ENCODE results near the gene SUPT4H1. TPM values are rescaled to one million over a fixed set of nuclear protein-coding genes. Genes with fewer than 3 reads are reported as not detected.

The SUPT4H1 gene
- total and polyA plus RNA-seq, 7 donors = 50.5 to 114 (median 65.3) TPM

- no peak overlapping the region for H3K4me3 ChIP-seq
- H3K9me3 ChIP-seq = no peaks in the 10 kb centered on the region
- no peak overlapping the region for H3K27ac ChIP-seq
- no peaks in the 10 kb centered on the region for H3K27me3 ChIP-seq
- WGBS, 2 donors = 91 to 94% methylated on average over 9 of the region's 9 CpGs
- H3K36me3 ChIP-seq = no peaks in the 10 kb centered on the region
- intact Hi-C loops (cut with DNase I) = no loop called here
- no peaks in the 10 kb centered on the region for H3K4me1 ChIP-seq
- TF ChIP-seq EP300 (IDR thresholded peaks at IDR 0.05) (no peak), POLR2AphosphoS5 (IDR thresholded peaks at IDR 0.05) (no peak), POLR2A (IDR thresholded peaks at IDR 0.05) (no peak), CTCF (IDR thresholded peaks at IDR 0.05) (no peak)
- DNase-seq = no peak
Observed at GRCh38 chr17:58311429-58311894, 40.5 kb downstream of the SUPT4H1 start.

- no peaks in the 10 kb centered on the region for H3K4me1 ChIP-seq
- no peak overlapping the region for H3K4me3 ChIP-seq
- DNase-seq = no peak
- TF ChIP-seq EP300 (IDR thresholded peaks at IDR 0.05) (no peak), POLR2AphosphoS5 (IDR thresholded peaks at IDR 0.05) (no peak), POLR2A (IDR thresholded peaks at IDR 0.05) (no peak), CTCF (IDR thresholded peaks at IDR 0.05) (no peak)
- intact Hi-C loops (cut with DNase I) = no loop called here
- H3K36me3 ChIP-seq = peaks cover 0 to 2% (median 0%) of the 10 kb centered on the region in 4 donors
- H3K27ac ChIP-seq = no peak overlapping the region
- no peaks in the 10 kb centered on the region for H3K9me3 ChIP-seq
- no peaks in the 10 kb centered on the region for H3K27me3 ChIP-seq
- WGBS, 2 donors = 92 to 94% methylated on average over 23 of the region's 23 CpGs
Observed at GRCh38 chr17:58310511-58311428, 41.2 kb downstream of the SUPT4H1 start.

DNA sequence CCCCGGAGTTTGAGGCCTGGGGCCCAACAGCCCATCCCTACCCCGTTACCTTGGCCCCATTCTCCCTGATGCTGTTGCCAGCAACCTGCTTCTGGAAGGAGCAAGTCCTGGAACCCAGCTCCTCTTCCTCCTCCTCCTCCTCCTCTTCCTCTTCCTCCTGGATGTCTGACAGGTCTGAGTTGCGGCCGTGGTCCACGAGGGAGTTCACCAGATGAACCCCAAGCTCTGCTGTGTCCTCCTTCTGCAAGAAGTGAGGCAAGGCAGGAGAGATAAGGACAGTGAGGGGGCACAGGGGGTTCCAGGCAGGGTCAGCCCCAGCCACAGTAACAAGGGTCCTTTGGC lies 42.1 kb downstream of the SUPT4H1 start:
- no peak overlapping the region for H3K4me3 ChIP-seq
- no peaks in the 10 kb centered on the region for H3K4me1 ChIP-seq
- DNase-seq = no peak
- TF ChIP-seq CTCF (IDR thresholded peaks at IDR 0.05) (no peak), POLR2AphosphoS5 (IDR thresholded peaks at IDR 0.05) (no peak), POLR2A (IDR thresholded peaks at IDR 0.05) (no peak), EP300 (IDR thresholded peaks at IDR 0.05) (no peak)
- no peaks in the 10 kb centered on the region for H3K27me3 ChIP-seq
- H3K9me3 ChIP-seq = no peaks in the 10 kb centered on the region
- intact Hi-C loops (cut with DNase I) = no loop called here
- no peak overlapping the region for H3K27ac ChIP-seq
- peaks cover 0 to 3% (median 0%) of the 10 kb centered on the region in 4 donors for H3K36me3 ChIP-seq
- 81 to 84% methylated on average over 5 of the region's 5 CpGs for WGBS, 2 donors

DNA sequence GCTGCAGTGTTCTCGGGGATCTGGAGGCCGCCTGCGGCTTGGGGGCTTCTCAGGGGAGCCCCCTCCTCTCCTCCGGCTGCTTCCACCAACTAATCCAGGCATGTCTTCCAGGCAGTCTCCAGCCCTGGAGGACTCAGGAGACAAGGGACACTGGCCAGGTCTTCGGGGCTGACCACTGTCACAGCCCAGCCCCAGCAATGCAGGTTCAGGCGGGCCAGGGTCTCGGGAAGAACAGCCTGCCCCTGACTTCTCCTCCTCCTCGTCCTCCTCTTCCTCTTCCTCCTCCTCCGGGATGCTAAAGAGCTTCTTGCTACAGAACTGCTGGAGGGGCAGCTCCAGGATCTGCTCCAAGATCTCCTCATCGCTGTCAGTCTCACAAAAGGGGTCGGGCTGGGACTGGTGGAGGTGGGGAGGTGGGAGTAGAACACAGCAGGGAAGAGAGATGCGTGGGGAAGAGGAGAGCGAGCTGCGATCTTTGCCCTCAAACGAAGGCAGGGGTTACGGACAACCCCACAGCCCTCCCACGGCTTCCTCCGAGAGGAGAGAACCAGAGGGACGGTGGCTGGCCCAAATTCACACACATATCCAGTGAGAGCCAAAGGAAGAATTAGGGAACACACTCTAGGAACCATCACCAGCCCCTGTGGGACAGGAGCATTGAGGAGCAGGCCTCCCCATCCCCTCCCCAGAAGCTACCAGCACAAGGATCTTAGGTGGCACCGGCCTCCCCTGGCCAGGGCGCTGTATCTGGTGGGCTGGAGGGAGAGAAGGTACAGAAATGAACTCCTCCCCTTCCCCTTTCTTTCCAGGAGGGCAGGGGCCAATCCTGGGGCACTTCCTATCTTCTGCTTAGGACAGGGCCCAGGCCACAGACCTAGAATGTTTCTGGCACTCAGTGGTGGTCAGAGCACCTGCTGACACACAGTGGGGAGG lies 42.8 kb downstream of the SUPT4H1 start:
- Histone ChIP-seq H3K4me1 (no peaks in the 10 kb centered on the region), H3K4me3 (no peak overlapping the region), H3K27ac (no peak overlapping the region), H3K36me3 (peaks cover 0 to 3% (median 0%) of the 10 kb centered on the region in 4 donors), H3K27me3 (no peaks in the 10 kb centered on the region), H3K9me3 (no peaks in the 10 kb centered on the region)
- no peak for DNase-seq
- 89 to 91% methylated on average over 21 of the region's 21 CpGs for WGBS, 2 donors
- TF ChIP-seq POLR2AphosphoS5 (IDR thresholded peaks at IDR 0.05) = no peak
- no peak for TF ChIP-seq POLR2A (IDR thresholded peaks at IDR 0.05)
- no peak for TF ChIP-seq EP300 (IDR thresholded peaks at IDR 0.05)
- no peak for TF ChIP-seq CTCF (IDR thresholded peaks at IDR 0.05)
- intact Hi-C loops (cut with DNase I) = no loop called here

Measured in sigmoid colon (tissue), 7 donors.